Stomach (tissue), 9 donors: Measurements from ENCODE around the gene FUT6. TPM values are rescaled to one million over a fixed set of nuclear protein-coding genes. Genes with fewer than 3 reads are reported as not detected.

Experiments used
- DNase-seq, 2 donors: peaks; one replicate each; pipeline versions ENCODE4 v3.0.0 to v3.0.0-alpha.2; 2013 to 2019
- H3K27ac ChIP-seq, 5 donors: fragments of 200-600 bp in 4 of 5; sonication (generic) in 4 of 5; one replicate each; pipeline ENCODE4 v1.5.1; 2013 to 2019; ENCODE audit warnings: mild to moderate bottlenecking in 1 of 5, moderate library complexity in 1 of 5
- H3K27me3 ChIP-seq, 3 donors: fragments of 200-600 bp; sonication (generic); one replicate each; pipeline ENCODE4 v1.5.1; 2017 to 2019; ENCODE audit warnings: mixed run types in 1 of 3
- H3K36me3 ChIP-seq, 4 donors: fragments of 200-600 bp; sonication (generic); 1 replicate in 3 of 4; 2 replicates in 1 of 4; pipeline ENCODE4 v1.5.1; 2016 to 2019
- H3K4me1 ChIP-seq, 4 donors: fragments of 200-600 bp; sonication (generic); one replicate each; pipeline ENCODE4 v1.5.1; 2016 to 2019
- H3K4me3 ChIP-seq, 4 donors: fragments of 200-600 bp; sonication (generic) in 3 of 4; one replicate each; pipeline ENCODE4 v1.5.1; 2016 to 2019; ENCODE audit warnings: mild to moderate bottlenecking in 1 of 4
- H3K9me3 ChIP-seq, 4 donors: fragments of 200-600 bp; sonication (generic); one replicate each; pipeline ENCODE4 v1.5.1; 2016 to 2019
- EP300 ChIP-seq: sonication (generic); formaldehyde crosslinking; IDR thresholded peaks from one replicate; pipeline ENCODE4 v1.6.1; 2017; ENCODE audit warnings: antibody characterized with exemption
- POLR2A ChIP-seq, 4 donors: fragments of 450-650 bp; IDR thresholded peaks; one replicate each; pipeline ENCODE4 v1.6.1; 2016; ENCODE audit warnings: antibody characterized with exemption in 4 of 4, control low read depth in 2 of 4, mild to moderate bottlenecking in 1 of 4, moderate library complexity in 1 of 4
- POLR2AphosphoS5 ChIP-seq, 3 donors: sonication (generic); formaldehyde crosslinking; IDR thresholded peaks; one replicate each; pipeline ENCODE4 v1.6.1; 2016; ENCODE audit warnings: antibody characterized with exemption in 3 of 3
- WGBS, 5 donors: extraction: QIAGEN DNeasy Blood & Tissue Kit in 3 of 5; methylation state at CpG; one replicate each; pipeline versions ENCODE4 v1.1.5 to v1.1.7; 2013 to 2018; 5-methylcytosine and 5-hydroxymethylcytosine counted together
- intact Hi-C: fragments of 100-400 bp; cut with DNase I; formaldehyde crosslinking; loops from one replicate; pipeline ENCODE4 v1.15.1; 2023; ENCODE audit warnings: low total_unique reads
- polyA plus RNA-seq, 3 donors: library from polyadenylated mRNA; stranded (reverse); fragments of 200-250 nt; gene quantifications; one replicate each; pipeline ENCODE4 v1.2.3, GENCODE V29; 2013
- total RNA-seq, 5 donors: library from RNA; depleted of rRNA; stranded (reverse); fragments of >200 nt; gene quantifications; one replicate each; pipeline versions ENCODE4 v1.1.0 to v1.2.3, GENCODE V29; 2014 to 2016
- TF ChIP-seq, protein P1 (sequence below), 7 experiments: fragments of 450-650 bp in 4 of 7; fragments of 200-600 bp in 3 of 7; sonication (generic) in 3 of 7; IDR thresholded peaks; one replicate each; pipeline ENCODE4 v1.5.1; 2016 to 2019; ENCODE audit warnings: antibody characterized with exemption in 7 of 7, control low read depth in 2 of 7, mild to moderate bottlenecking in 1 of 7
- donor health status: healthy with polysubstance abuse.
- donor health status: Bipolar disorder and iron deficiency.
- donor health status: healthy.

Gene FUT6
- total and polyA plus RNA-seq, 8 donors = 0.18 to 105 (median 15.3) TPM; not detected in 5

DNA sequence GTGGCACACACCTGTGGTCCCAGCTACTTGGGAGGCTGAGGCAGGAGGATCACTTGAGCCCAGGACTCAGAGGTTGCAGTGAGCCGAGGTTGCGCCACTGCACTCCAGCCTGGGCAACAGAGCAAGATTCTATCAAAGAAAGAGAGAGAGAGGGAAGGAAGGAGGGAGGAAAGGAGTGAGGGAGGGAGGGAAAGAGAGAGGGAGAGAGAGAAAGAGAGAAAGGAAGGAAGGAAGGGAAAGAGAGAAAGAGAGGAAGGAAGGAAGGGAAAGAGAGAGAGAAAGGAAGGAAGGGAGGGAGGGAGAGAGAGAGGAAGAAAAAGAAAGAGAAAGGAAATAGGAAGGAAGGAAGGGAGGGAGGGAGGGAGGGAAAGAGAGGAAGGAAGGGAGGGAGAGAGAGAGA is 22.3 kb downstream of the FUT6 start:
- Histone ChIP-seq H3K4me3 (no peak overlapping the region), H3K4me1 (peaks cover 5 to 15% (median 6%) of the 10 kb centered on the region in 4 donors), H3K9me3 (no peaks in the 10 kb centered on the region), H3K27ac (no peak overlapping the region), H3K36me3 (peaks cover 0 to 6% (median 0%) of the 10 kb centered on the region in 4 donors), H3K27me3 (no peaks in the 10 kb centered on the region)
- no peak for DNase-seq
- 90 to 97% (median 94%) methylated on average over 2 of the region's 2 CpGs for WGBS, 5 donors
- intact Hi-C loops = no loop called here
- TF ChIP-seq EP300 (no peak), POLR2AphosphoS5 (IDR thresholded peaks at IDR 0.05) (no peak), POLR2A (IDR thresholded peaks at IDR 0.05) (no peak)
- TF ChIP-seq, protein P1, sequence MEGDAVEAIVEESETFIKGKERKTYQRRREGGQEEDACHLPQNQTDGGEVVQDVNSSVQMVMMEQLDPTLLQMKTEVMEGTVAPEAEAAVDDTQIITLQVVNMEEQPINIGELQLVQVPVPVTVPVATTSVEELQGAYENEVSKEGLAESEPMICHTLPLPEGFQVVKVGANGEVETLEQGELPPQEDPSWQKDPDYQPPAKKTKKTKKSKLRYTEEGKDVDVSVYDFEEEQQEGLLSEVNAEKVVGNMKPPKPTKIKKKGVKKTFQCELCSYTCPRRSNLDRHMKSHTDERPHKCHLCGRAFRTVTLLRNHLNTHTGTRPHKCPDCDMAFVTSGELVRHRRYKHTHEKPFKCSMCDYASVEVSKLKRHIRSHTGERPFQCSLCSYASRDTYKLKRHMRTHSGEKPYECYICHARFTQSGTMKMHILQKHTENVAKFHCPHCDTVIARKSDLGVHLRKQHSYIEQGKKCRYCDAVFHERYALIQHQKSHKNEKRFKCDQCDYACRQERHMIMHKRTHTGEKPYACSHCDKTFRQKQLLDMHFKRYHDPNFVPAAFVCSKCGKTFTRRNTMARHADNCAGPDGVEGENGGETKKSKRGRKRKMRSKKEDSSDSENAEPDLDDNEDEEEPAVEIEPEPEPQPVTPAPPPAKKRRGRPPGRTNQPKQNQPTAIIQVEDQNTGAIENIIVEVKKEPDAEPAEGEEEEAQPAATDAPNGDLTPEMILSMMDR (IDR thresholded peaks at IDR 0.05) = no peak

DNA sequence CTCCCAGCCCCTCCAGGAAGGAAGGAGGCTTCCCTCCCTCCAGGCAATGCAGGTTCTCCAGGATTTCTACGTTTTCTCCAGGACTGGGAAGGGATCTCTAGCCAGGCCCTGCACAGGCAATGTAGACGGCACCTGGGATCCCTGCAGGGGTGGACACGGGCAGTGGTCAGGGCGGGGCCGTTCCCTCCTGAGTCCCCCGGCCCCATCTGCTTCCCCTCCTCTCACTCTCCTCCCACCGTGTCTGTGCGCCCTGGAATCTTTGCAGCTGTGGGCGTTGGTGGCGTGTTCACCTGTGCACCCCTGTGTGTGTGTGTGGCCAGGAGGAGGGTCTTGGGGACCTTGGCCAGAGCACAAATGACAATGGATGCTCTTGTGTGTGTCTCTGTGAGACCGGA is 24.7 kb downstream of the FUT6 start:
- Histone ChIP-seq H3K36me3 (peaks cover 0 to 6% (median 0%) of the 10 kb centered on the region in 4 donors), H3K9me3 (no peaks in the 10 kb centered on the region), H3K27ac (no peak overlapping the region), H3K27me3 (no peaks in the 10 kb centered on the region), H3K4me1 (peaks cover 0 to 8% (median 0%) of the 10 kb centered on the region in 4 donors), H3K4me3 (no peak overlapping the region)
- no peak for DNase-seq
- intact Hi-C loops = no loop called here
- TF ChIP-seq EP300 (no peak), POLR2A (IDR thresholded peaks at IDR 0.05) (no peak), POLR2AphosphoS5 (IDR thresholded peaks at IDR 0.05) (no peak)
- TF ChIP-seq, protein P1 (IDR thresholded peaks at IDR 0.05) = no peak
- 49 to 67% (median 56%) methylated on average over 11 of the region's 11 CpGs for WGBS, 5 donors

DNA sequence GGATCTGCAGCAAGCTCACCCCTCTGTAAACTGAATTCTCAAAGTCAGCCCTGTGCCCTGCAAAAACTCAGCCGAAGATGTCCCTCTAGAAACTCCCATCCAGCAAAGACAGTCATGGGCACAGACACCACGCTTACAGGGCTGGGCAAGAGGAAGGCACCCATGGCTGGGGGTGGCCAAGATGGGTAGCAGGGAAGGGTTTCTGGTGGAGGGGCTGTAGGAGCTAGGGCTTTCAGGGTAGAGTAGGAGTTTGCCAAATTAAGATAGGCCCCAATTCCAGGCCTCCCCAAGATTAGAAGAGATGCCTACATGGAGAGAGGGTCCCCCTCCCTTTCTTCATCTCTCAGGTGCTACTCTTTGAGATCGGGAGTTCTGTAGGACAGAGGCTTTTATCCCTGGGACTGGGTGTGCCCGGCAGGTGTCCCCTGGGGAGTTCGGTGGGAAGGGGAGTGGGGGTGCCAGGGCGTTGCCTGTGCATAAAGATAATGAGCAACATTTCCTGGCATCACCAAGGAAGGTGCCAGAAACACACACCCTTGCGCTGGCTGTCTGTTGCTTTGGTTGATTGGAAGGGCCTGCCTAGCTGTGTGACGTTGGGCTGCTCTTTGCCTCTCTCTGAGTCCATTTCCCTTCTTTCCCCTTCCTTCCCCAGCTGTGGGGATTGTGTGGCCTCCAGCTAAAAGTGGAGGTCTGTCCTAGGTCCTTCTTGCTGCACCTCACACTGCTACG is 25.2 kb downstream of the FUT6 start:
- peaks cover 0 to 6% (median 0%) of the 10 kb centered on the region in 4 donors for H3K36me3 ChIP-seq
- no peak for DNase-seq
- intact Hi-C loops = no loop called here
- peaks cover 0 to 8% (median 0%) of the 10 kb centered on the region in 4 donors for H3K4me1 ChIP-seq
- WGBS, 5 donors = 58 to 70% (median 65%) methylated on average over 9 of the region's 9 CpGs
- no peaks in the 10 kb centered on the region for H3K9me3 ChIP-seq
- no peak overlapping the region for H3K27ac ChIP-seq
- TF ChIP-seq POLR2A (IDR thresholded peaks at IDR 0.05) (no peak), EP300 (no peak), POLR2AphosphoS5 (IDR thresholded peaks at IDR 0.05) (no peak)
- TF ChIP-seq, protein P1 (IDR thresholded peaks at IDR 0.05) = no peak
- no peaks in the 10 kb centered on the region for H3K27me3 ChIP-seq
- H3K4me3 ChIP-seq = no peak overlapping the region

DNA sequence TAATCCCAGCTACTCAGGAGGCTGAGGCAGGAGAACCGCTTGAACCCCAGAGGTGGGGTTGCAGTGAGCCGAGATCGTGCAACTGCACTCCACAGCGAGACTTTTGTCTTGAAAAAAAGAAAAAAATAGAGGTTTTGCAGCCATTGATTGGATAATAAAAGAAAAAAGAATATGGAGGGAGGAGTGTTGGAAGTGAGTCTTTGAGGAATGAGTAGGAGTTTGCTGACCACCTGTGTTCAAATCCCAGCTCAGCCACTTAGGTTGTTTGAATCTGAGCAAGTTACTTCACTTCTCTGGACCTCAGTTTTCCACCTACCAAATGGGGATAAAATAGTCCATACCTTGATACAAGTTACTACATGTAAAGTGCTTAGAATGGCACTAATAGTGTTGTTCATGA is 28.4 kb downstream of the FUT6 start:
- intact Hi-C loops = no loop called here
- Histone ChIP-seq H3K9me3 (no peaks in the 10 kb centered on the region), H3K4me1 (peaks cover 0 to 7% (median 3%) of the 10 kb centered on the region in 4 donors), H3K27ac (no peak overlapping the region), H3K36me3 (peaks cover 0 to 10% (median 0%) of the 10 kb centered on the region in 4 donors), H3K4me3 (no peak overlapping the region), H3K27me3 (no peaks in the 10 kb centered on the region)
- 89 to 99% (median 96%) methylated on average over 4 of the region's 4 CpGs for WGBS, 5 donors
- TF ChIP-seq, protein P1 (IDR thresholded peaks at IDR 0.05) = no peak
- no peak for TF ChIP-seq EP300
- no peak for TF ChIP-seq POLR2A (IDR thresholded peaks at IDR 0.05)
- TF ChIP-seq POLR2AphosphoS5 (IDR thresholded peaks at IDR 0.05) = no peak
- no peak for DNase-seq
